TTC549 (cell line): ENCODE results near the gene EFNB3.

Experiments used
- FAIRE-seq: peaks from 2 replicates; lab custom pipeline; 2012; peaks lifted over from hg19 to GRCh38; lab: Jason Lieb, UNC

The EFNB3 gene

DNA sequence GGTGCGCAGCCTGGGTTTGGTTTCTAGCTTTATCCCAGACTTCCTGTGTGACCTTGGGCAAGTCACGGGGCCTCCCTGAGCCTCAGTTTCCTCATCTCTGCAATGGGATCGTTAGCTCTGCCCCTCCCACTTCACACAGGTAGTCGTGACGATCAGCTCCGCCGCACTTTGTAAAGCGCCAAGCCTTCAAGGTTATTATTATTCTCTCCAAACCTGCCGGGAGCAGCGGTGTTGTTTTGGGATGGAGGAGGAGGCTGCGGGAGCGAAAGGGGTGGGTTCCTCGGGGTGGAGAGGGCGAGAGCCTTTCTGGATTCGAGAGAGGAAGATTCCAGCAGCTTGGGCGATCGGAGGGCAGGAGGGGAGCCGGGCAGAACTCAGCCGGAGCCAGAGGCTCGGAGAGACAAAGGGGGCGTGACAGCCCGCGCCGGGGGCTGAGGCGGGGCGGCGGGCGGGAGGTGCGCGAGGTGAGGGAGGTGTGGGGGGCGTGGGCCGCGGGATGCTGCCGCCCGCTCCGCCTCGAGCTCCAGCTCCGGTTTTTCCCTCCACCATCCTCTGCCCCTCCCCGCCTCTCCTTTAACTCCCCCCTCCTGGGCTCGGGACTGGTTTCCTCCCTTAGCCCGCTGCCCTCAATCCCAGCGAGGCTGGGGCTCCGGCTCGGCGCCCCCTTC lies at the start of gene EFNB3:
EFNB3 (plus strand) TSS at position 602 of the 668 bp plus-strand sequence. CDS start 397 bp downstream, outside the sequence.
- no peak for FAIRE-seq

DNA sequence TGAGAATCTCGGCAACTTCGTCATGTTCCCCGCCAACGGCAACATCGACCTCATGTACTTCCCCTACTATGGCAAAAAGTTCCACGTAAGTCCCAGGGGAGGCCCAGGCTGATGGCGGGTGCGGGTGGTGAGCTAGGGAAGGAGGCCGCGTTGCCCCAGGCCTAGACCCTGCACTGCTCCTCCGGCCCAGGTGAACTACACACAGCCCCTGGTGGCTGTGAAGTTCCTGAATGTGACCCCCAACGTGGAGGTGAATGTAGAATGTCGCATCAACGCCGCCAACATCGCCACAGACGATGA lies 49.5 kb upstream of the EFNB3 start:
- no peak for FAIRE-seq

DNA sequence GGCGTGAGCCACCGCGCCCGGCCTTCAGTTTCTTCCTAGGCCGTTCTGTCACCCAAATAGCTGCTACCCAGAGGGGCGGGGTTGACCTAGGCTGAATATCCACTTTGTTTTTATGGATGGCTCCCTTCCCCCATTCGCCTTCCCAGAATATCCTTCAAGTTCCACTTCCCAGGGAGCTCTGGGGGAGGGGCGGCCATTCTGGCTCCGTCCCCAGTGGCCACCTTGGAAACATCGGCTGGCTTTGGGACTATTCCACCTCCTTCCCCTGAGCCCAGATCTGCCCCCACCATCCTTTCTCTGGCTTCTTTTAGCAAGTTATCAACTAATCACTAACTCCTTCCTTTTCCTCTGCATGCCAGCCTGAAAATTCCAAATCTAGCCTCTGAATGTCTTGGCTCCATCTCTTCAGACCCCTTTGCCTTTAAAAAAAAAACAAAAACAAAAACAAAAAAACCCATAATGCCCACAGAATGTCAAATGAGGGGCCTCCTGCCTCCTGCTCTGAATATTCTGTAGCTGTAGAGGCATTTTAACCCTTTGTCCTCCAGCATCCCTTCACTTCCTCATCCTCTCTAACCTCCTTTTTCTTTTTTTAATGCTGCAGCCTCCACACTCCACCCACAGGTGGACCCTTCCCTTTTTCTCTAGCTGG lies 47.9 kb upstream of the EFNB3 start:
- FAIRE-seq: no peak

DNA sequence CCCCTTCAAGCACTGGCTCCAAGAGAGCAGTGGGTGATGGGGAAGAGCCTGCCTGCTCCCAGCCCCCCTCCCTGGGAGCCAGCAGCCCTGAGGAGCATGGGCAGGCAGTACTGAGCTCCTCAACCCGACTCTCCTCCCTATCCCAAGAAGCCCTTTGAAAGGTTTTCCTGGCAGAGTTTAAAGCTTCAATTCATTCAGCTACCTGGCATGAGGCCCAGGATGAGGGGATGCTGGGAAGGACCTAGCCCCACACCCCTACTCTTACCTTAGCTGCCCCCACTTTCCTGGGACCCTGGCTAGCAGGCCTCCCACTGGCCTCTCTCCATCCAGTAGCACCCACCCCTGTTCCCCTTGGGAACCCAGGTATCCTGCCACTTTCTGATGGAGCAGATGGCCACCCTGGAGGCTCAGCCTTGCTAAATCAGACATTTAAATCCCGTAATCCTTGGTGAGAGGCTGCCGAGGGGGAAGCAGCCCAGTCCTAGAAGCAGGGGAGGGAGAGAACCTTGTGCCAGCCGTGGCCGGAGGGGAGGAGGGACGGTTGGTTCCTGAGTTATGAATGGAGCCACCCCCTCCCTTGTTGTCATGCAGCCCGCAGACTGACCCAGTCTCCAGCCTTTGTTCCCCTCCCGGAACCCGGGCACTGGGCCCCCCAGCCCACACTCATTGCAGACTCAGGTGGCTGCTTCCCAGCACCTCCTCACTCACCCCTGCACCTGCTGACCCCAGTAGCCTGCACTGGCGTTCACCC lies 37.2 kb upstream of the EFNB3 start:
- FAIRE-seq: no peak

- no peak for FAIRE-seq
Observed at GRCh38 chr17:7668482-7668881, 36.5 kb upstream of the EFNB3 start.

DNA sequence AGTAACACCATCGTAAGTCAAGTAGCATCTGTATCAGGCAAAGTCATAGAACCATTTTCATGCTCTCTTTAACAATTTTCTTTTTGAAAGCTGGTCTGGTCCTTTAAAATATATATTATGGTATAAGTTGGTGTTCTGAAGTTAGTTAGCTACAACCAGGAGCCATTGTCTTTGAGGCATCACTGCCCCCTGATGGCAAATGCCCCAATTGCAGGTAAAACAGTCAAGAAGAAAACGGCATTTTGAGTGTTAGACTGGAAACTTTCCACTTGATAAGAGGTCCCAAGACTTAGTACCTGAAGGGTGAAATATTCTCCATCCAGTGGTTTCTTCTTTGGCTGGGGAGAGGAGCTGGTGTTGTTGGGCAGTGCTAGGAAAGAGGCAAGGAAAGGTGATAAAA lies 31.8 kb upstream of the EFNB3 start:
- FAIRE-seq: peak; percentile 37

DNA sequence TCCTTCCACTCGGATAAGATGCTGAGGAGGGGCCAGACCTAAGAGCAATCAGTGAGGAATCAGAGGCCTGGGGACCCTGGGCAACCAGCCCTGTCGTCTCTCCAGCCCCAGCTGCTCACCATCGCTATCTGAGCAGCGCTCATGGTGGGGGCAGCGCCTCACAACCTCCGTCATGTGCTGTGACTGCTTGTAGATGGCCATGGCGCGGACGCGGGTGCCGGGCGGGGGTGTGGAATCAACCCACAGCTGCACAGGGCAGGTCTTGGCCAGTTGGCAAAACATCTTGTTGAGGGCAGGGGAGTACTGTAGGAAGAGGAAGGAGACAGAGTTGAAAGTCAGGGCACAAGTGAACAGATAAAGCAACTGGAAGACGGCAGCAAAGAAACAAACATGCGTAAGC lies 30.1 kb upstream of the EFNB3 start:
- FAIRE-seq: no peak

- no peak for FAIRE-seq
Observed at GRCh38 chr17:7676533-7676932, 28.5 kb upstream of the EFNB3 start.

- FAIRE-seq: no peak
Observed at GRCh38 chr17:7677388-7678067, 27.5 kb upstream of the EFNB3 start.

DNA sequence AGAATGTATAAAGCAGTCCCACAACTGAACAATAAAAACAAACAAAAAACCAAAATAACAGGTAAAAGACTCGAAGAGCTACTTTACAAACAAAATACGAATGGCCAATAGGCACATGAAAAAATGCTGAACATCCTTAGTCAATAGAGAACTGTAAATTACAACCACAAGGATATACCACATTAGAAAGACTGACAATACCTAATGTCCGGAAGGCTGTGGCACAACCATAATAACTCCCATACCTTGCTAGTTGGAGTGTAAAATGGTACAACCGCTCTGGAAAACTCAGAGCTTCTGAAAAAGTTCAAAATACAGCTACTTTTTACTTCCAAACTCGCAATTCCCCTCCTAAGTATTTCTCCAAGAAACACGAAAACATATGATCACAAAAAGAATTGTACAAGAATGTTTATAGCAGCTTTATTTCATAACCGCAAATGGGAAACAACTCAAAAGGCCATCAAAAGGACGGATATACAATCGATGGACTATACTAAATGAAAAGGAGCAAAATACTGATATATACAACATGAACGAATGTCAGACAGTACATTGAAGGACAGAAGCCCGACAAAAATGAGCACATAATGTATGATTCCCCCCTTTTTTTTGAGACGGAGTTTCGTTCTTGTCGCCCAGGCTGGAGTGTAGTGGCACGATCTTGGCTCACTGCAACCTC lies 20.0 kb upstream of the EFNB3 start:
- FAIRE-seq: no peak

DNA sequence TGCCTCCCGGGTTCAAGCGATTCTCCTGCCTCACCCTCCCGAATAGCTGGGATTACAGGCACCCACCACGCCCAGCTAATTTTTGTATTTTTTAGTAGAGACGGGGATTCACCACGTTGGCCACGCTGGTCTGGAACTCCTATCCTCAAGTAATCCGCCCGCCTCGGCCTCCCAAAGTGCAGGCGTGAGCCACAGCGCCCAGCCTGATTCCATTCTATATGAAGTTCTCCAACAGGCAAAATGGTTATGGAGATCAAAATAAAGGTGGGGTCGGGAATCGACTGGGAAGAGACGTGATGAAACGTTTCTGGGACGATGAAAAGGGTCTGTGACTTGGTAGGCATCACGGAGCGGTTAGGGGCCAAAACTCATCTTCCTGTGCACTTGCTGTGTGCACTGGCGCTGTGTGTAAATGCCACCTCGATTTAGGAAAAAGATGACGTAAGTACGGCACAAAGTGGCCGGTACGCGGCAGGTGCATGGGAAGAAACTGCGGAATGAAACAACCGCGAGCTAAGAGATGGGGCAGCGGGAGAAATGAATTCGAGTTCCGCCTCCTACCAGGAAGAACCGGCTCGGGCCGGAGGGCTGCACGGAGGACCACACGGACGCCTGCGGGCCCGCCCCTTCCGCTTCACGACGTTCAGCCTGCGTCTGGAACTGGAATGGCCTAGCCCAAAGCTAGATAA lies 19.3 kb upstream of the EFNB3 start:
- no peak for FAIRE-seq

DNA sequence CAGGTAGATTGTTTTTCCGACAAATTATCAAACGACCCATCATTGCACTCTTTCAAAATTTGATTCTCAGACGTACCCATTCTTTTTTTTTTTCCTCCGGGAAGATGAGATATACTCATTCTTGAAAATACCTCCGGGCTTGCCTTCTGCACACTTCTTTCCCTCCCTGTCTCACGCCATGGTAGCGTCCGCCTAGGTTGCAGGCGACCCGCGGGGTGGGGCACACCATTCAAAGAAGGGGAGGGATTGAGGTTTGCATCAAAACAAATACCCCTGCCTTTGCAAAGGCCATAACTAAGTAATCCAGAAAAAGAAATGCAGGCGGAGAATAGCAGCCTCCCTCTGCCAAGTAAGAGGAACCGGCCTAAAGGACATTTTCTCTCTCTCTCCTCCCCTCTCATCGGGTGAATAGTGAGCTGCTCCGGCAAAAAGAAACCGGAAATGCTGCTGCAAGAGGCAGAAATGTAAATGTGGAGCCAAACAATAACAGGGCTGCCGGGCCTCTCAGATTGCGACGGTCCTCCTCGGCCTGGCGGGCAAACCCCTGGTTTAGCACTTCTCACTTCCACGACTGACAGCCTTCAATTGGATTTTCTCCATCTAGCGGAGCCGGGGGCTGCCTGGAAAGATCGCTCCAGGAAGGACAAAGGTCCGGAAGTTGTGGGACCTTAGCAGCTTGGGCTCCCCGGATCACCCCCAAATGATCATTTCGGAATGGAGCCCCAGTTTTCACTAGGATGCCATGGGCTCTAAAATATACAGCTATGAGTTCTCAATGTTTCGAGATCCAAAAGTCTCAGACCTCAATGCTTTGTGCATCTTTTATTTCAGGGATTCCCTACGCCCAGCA lies 18.6 kb upstream of the EFNB3 start:
- no peak for FAIRE-seq

- peak; percentile 65 for FAIRE-seq
Observed at GRCh38 chr17:7687072-7687907, 17.7 kb upstream of the EFNB3 start, which contains the start of gene TP53. Gene TP53 (minus strand): TSS chr17:7687490. CDS start chr17:7676594, 10,896 bp downstream.

- FAIRE-seq: peak; percentile 96
Observed at GRCh38 chr17:7687908-7688807, 16.8 kb upstream of the EFNB3 start, which contains the start of gene WRAP53. Gene WRAP53 (plus strand): TSS chr17:7688477. CDS start chr17:7688649, 172 bp downstream.

- no peak for FAIRE-seq
Observed at GRCh38 chr17:7688808-7689316, 16.1 kb upstream of the EFNB3 start.

- FAIRE-seq: no peak
Observed at GRCh38 chr17:7695586-7695985, 9.4 kb upstream of the EFNB3 start.

GRCh38 chr17:7697828-7698588 lies 7.0 kb upstream of the EFNB3 start:
- no peak for FAIRE-seq

DNA sequence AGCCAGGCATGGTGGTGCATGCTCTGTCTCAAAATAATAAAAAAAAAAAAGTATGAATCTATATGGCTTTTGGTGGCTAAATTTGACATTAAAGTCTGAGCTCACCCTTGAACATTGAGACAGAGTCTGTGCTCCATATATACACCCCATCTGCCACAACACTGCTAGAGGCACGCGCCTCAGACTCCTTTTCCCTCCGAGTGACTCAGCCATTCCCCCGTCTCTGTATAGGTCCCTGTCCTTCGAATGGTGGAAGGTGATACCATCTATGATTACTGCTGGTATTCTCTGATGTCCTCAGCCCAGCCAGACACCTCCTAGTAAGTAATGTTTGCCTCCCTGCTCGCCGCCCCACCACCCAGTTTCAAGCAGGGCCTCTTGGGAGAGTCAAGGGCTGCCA lies 4.5 kb upstream of the EFNB3 start:
- FAIRE-seq: no peak
